K562 (cell line): ENCODE measurements around the gene ITGA1. TPM values are rescaled to one million over a fixed set of nuclear protein-coding genes. Genes with fewer than 3 reads are reported as not detected.

ENCODE experiments used
- CBFA2T3 ChIP-seq: fragments of 450-650 bp; IDR thresholded peaks from 2 replicates; pipeline ENCODE4 v1.6.1; 2017
- CBFB ChIP-seq: sonication (generic); formaldehyde crosslinking; IDR thresholded peaks from 2 replicates; pipeline ENCODE4 v1.4.0; 2020; ENCODE audit warnings: mild to moderate bottlenecking, missing genetic modification reagents
- DIDO1 ChIP-seq: fragments of 450-650 bp; IDR thresholded peaks from 2 replicates; pipeline ENCODE4 v1.6.1; 2016; ENCODE audit warnings: low read depth, missing biosample characterization, missing genetic modification characterization
- EWSR1 ChIP-seq: fragments of 450-650 bp; IDR thresholded peaks from 2 replicates; pipeline ENCODE4 v1.6.1; 2018; ENCODE audit warnings: borderline replicate concordance, mild to moderate bottlenecking, low read depth, moderate library complexity; ENCODE audit not compliant: partially characterized antibody
- KDM4B ChIP-seq, 2 experiments: fragments of 450-650 bp in 1 of 2; sonication (generic) in 1 of 2; IDR thresholded peaks; 2 replicates each; pipeline ENCODE4 v1.6.1; 2016 to 2017; ENCODE audit warnings: borderline replicate concordance in 2 of 2, antibody characterized with exemption in 1 of 2, low read depth in 1 of 2, mild to moderate bottlenecking in 1 of 2
- LCOR ChIP-seq: sonication (generic); formaldehyde crosslinking; IDR thresholded peaks from 2 replicates; pipeline ENCODE4 v1.8.0; 2022; ENCODE audit warnings: mild to moderate bottlenecking, missing genetic modification reagents
- MCM5 ChIP-seq: fragments of 450-650 bp; IDR thresholded peaks from 2 replicates; pipeline ENCODE4 v1.6.1; 2016; ENCODE audit warnings: low read depth
- MITF ChIP-seq: IDR thresholded peaks from 2 replicates; pipeline ENCODE4 v1.6.1; 2014; ENCODE audit warnings: antibody characterized with exemption
- MYNN ChIP-seq, 2 experiments: sonication (generic); formaldehyde crosslinking in 1 of 2; IDR thresholded peaks; 2 replicates each; pipeline versions ENCODE4 v1.5.0 to v1.6.1; 2016 to 2020; ENCODE audit warnings: antibody characterized with exemption in 1 of 2, missing genetic modification reagents in 1 of 2
- NFATC3 ChIP-seq: fragments of 450-650 bp; IDR thresholded peaks from 2 replicates; pipeline ENCODE4 v1.6.1; 2017; ENCODE audit warnings: mild to moderate bottlenecking
- PCBP1 ChIP-seq: fragments of 200-400 bp; formaldehyde crosslinking; IDR thresholded peaks from 2 replicates; pipeline ENCODE4 v1.6.1; 2018; ENCODE audit warnings: mild to moderate bottlenecking, low read depth, low read length; ENCODE audit not compliant: poor library complexity, severe bottlenecking
- PML ChIP-seq: IDR thresholded peaks from 2 replicates; pipeline ENCODE4 v1.6.1; 2012; ENCODE audit warnings: low read length, inconsistent platforms
- PTBP1 ChIP-seq: fragments of 200-400 bp; formaldehyde crosslinking; IDR thresholded peaks from 2 replicates; pipeline ENCODE4 v1.6.1; 2017; ENCODE audit warnings: low read depth, low read length
- PTTG1 ChIP-seq: fragments of 450-650 bp; IDR thresholded peaks from 2 replicates; pipeline ENCODE4 v1.6.1; 2016; ENCODE audit warnings: low read depth, mild to moderate bottlenecking, missing genetic modification characterization, missing compliant biosample characterization
- RBM39 ChIP-seq: fragments of 200-400 bp; formaldehyde crosslinking; optimal IDR thresholded peaks from 2 replicates; pipeline ENCODE3; 2018; ENCODE audit warnings: low read depth, low read length
- SIN3A ChIP-seq, 2 experiments: fragments of 150-350 bp in 1 of 2; IDR thresholded peaks; 2 replicates each; pipeline ENCODE4 v1.6.1; 2011 to 2016; ENCODE audit warnings: borderline replicate concordance in 2 of 2, low read depth in 2 of 2, low read length in 2 of 2, mild to moderate bottlenecking in 2 of 2, moderate library complexity in 2 of 2; ENCODE audit not compliant: control insufficient read depth in 1 of 2
- SREBF2 ChIP-seq: sonication (generic); formaldehyde crosslinking; IDR thresholded peaks from 2 replicates; pipeline ENCODE4 v1.4.0; 2020; ENCODE audit warnings: mild to moderate bottlenecking, missing genetic modification reagents
- ZKSCAN3 ChIP-seq: fragments of 250-450 bp; sonication (Bioruptor Pico); IDR thresholded peaks from 2 replicates; pipeline ENCODE4 v1.4.0; 2020
- ZNF12 ChIP-seq: sonication (generic); formaldehyde crosslinking; IDR thresholded peaks from 2 replicates; pipeline ENCODE4 v1.4.0; 2020; ENCODE audit warnings: mild to moderate bottlenecking, missing genetic modification reagents
- ZNF431 ChIP-seq: sonication (generic); formaldehyde crosslinking; IDR thresholded peaks from 2 replicates; pipeline ENCODE4 v1.8.0; 2022; ENCODE audit warnings: mild to moderate bottlenecking, missing genetic modification reagents
- ZNF780A ChIP-seq: fragments of 250-450 bp; sonication (Bioruptor Pico); IDR thresholded peaks from 2 replicates; pipeline ENCODE4 v1.5.0; 2021; ENCODE audit warnings: mild to moderate bottlenecking
- polyA plus RNA-seq, 8 experiments: library from polyadenylated mRNA; depleted of rRNA in 4 of 8; stranded (reverse) in 5 of 8; unstranded in 3 of 8; fragments of >200 nt; fragmentation: Nextera tagmentation in 2 of 8; fragmentation: Illumina TruSeq in 1 of 8; extraction: Ambion mirVana in 2 of 8; extraction: Trizol in 1 of 8; gene quantifications; 2 replicates each; pipeline versions ENCODE4 v1.2.1 to v1.2.3, GENCODE V29; 2011 to 2014; ENCODE audit warnings: inconsistent platforms in 1 of 8, missing spikeins in 1 of 8
- total RNA-seq, 7 experiments: library from RNA; depleted of rRNA in 6 of 7; stranded (reverse); fragments of >200 nt in 6 of 7; fragmentation: Illumina TruSeq in 2 of 7; extraction: Trizol in 2 of 7; gene quantifications; 2 replicates each; pipeline versions ENCODE4 v1.2.1 to v1.2.3, GENCODE V29; 2011 to 2021; ENCODE audit warnings: low replicate concordance in 1 of 7
- TF ChIP-seq, protein P1 (sequence below): fragments of 450-650 bp; IDR thresholded peaks from 2 replicates; pipeline ENCODE4 v1.6.1; 2014; ENCODE audit warnings: low read depth, mild to moderate bottlenecking, moderate library complexity, borderline replicate concordance
- TF ChIP-seq, protein P2 (sequence below), 2 experiments: fragments of 200-800 bp in 1 of 2; sonication (Bioruptor generic) in 1 of 2; sonication (generic) in 1 of 2; formaldehyde crosslinking in 1 of 2; IDR thresholded peaks in 1 of 2; conservative IDR thresholded peaks in 1 of 2; 2 replicates each; pipeline versions ENCODE4 v1.5.0 to v1.6.1; 2016 to 2020; ENCODE audit warnings: missing compliant biosample characterization in 1 of 2, missing genetic modification characterization in 1 of 2, missing genetic modification reagents in 1 of 2

ITGA1 gene
- total and polyA plus RNA-seq, 9 of the 15 experiments (the other 6 are each of a cell fraction or from before 2014, with no cell fraction given): 0.04 to 0.22 TPM; not detected in 7

DNA sequence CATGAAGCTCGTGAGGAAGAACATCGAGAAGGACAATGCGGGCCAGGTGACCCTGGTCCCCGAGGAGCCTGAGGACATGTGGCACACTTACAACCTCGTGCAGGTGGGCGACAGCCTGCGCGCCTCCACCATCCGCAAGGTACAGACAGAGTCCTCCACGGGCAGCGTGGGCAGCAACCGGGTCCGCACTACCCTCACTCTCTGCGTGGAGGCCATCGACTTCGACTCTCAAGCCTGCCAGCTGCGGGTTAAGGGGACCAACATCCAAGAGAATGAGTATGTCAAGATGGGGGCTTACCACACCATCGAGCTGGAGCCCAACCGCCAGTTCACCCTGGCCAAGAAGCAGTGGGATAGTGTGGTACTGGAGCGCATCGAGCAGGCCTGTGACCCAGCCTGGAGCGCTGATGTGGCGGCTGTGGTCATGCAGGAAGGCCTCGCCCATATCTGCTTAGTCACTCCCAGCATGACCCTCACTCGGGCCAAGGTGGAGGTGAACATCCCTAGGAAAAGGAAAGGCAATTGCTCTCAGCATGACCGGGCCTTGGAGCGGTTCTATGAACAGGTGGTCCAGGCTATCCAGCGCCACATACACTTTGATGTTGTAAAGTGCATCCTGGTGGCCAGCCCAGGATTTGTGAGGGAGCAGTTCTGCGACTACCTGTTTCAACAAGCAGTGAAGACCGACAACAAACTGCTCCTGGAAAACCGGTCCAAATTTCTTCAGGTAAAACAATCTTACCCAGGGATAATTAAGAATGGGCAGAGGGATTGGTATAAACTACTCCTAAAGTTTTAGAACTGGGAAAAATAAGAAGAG is 12.9 kb downstream of the ITGA1 start (continued):
- TF ChIP-seq, protein P1, sequence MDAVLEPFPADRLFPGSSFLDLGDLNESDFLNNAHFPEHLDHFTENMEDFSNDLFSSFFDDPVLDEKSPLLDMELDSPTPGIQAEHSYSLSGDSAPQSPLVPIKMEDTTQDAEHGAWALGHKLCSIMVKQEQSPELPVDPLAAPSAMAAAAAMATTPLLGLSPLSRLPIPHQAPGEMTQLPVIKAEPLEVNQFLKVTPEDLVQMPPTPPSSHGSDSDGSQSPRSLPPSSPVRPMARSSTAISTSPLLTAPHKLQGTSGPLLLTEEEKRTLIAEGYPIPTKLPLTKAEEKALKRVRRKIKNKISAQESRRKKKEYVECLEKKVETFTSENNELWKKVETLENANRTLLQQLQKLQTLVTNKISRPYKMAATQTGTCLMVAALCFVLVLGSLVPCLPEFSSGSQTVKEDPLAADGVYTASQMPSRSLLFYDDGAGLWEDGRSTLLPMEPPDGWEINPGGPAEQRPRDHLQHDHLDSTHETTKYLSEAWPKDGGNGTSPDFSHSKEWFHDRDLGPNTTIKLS: peak; percentile 91
- TF ChIP-seq CBFB (CRISPR knock-in tag) (peak; percentile 29; the same call in 1 of the 2 replicates), LCOR (CRISPR knock-in tag) (no peak), EWSR1 (no peak), NFATC3 (no peak), ZNF12 (CRISPR knock-in tag) (no peak), MYNN (IDR thresholded peaks at IDR 0.05) (no peak), MYNN (CRISPR knock-in tag; IDR thresholded peaks at IDR 0.05) (no peak), MCM5 (no peak), SIN3A (IDR thresholded peaks at IDR 0.05; ENCODE audit: borderline replicate concordance in 2 of 2, control insufficient read depth in 1 of 2, low read depth in 2 of 2, low read length in 2 of 2) (no peak; a peak in 1 of 4 replicates), ZNF431 (CRISPR knock-in tag) (no peak), PCBP1 (no peak), PTBP1 (no peak), RBM39 (no peak), ZNF780A (no peak), SREBF2 (CRISPR knock-in tag) (no peak), CBFA2T3 (no peak), DIDO1 (tag) (no peak), MITF (0 out of 2 replicates have a peak, but pooled peaks have one; percentile 13), ZKSCAN3 (CRISPR knock-in tag) (no peak), PTTG1 (tag) (no peak), PML (no peak), KDM4B (IDR thresholded peaks at IDR 0.05; ENCODE audit: borderline replicate concordance in 2 of 2, low read depth in 1 of 2) (no peak)
- TF ChIP-seq, protein P2, sequence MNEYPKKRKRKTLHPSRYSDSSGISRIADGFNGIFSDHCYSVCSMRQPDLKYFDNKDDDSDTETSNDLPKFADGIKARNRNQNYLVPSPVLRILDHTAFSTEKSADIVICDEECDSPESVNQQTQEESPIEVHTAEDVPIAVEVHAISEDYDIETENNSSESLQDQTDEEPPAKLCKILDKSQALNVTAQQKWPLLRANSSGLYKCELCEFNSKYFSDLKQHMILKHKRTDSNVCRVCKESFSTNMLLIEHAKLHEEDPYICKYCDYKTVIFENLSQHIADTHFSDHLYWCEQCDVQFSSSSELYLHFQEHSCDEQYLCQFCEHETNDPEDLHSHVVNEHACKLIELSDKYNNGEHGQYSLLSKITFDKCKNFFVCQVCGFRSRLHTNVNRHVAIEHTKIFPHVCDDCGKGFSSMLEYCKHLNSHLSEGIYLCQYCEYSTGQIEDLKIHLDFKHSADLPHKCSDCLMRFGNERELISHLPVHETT (CRISPR knock-in tag; conservative IDR thresholded peaks at IDR 0.05 in 1 of 2, IDR thresholded peaks at IDR 0.05 in 1 of 2): no peak
